HEK293T (cell line): ENCODE measurements around the gene MAB21L4.

ENCODE experiments used
- CTCF ChIA-PET: fragments of 350-600 bp; formaldehyde crosslinking; extraction: SDS; loops from one replicate; lab custom pipeline; 2021; ENCODE audit warnings: antibody characterized with exemption, inconsistent platforms; lab: Yijun Ruan, JAX
- POLR2A ChIA-PET: fragments of 350-600 bp; formaldehyde crosslinking; extraction: SDS; loops from one replicate; lab custom pipeline; 2020; ENCODE audit warnings: antibody characterized with exemption, inconsistent platforms; lab: Yijun Ruan, JAX
- DNase-seq: peaks from one replicate; pipeline ENCODE4 v3.0.0; 2012; ENCODE audit warnings: mixed read lengths; ENCODE audit errors: extremely low spot score
- ARNT ChIP-seq: fragments of 450-650 bp; IDR thresholded peaks from 2 replicates; pipeline ENCODE4 v1.6.1; 2017; ENCODE audit warnings: mild to moderate bottlenecking
- BHLHE40 ChIP-seq: fragments of 450-650 bp; IDR thresholded peaks from 2 replicates; pipeline ENCODE4 v1.6.1; 2016; ENCODE audit warnings: mild to moderate bottlenecking, moderate library complexity, borderline replicate concordance
- CTBP1 ChIP-seq: fragments of 450-650 bp; IDR thresholded peaks from 2 replicates; pipeline ENCODE4 v1.6.1; 2016; ENCODE audit warnings: borderline replicate concordance
- ELF4 ChIP-seq: fragments of 450-650 bp; IDR thresholded peaks from 2 replicates; pipeline ENCODE4 v1.6.1; 2017; ENCODE audit warnings: antibody characterized with exemption
- FOXA1 ChIP-seq: fragments of 450-650 bp; IDR thresholded peaks from 2 replicates; pipeline ENCODE4 v1.6.1; 2016; ENCODE audit warnings: mild to moderate bottlenecking
- FOXK2 ChIP-seq: fragments of 450-650 bp; IDR thresholded peaks from 2 replicates; pipeline ENCODE4 v1.6.1; 2016; ENCODE audit warnings: mild to moderate bottlenecking
- FOXM1 ChIP-seq: fragments of 450-650 bp; IDR thresholded peaks from 2 replicates; pipeline ENCODE4 v1.6.1; 2017; ENCODE audit warnings: mild to moderate bottlenecking, borderline replicate concordance
- HDGF ChIP-seq: fragments of 450-650 bp; IDR thresholded peaks from 2 replicates; pipeline ENCODE4 v1.6.1; 2017; ENCODE audit warnings: antibody characterized with exemption, borderline replicate concordance
- L3MBTL2 ChIP-seq: fragments of 450-650 bp; conservative IDR thresholded peaks from 2 replicates; pipeline ENCODE4 v1.6.1; 2016; ENCODE audit warnings: mild to moderate bottlenecking
- LEF1 ChIP-seq: fragments of 450-650 bp; IDR thresholded peaks from 2 replicates; pipeline ENCODE4 v1.6.1; 2017; ENCODE audit warnings: mild to moderate bottlenecking, borderline replicate concordance
- NFRKB ChIP-seq: fragments of 450-650 bp; IDR thresholded peaks from 2 replicates; pipeline ENCODE4 v1.6.1; 2016; ENCODE audit warnings: mild to moderate bottlenecking, moderate library complexity
- SP1 ChIP-seq: fragments of 450-650 bp; IDR thresholded peaks from 2 replicates; pipeline ENCODE4 v1.6.1; 2017
- SUZ12 ChIP-seq: fragments of 450-650 bp; IDR thresholded peaks from 2 replicates; pipeline ENCODE4 v1.6.1; 2016; ENCODE audit warnings: mild to moderate bottlenecking
- TARDBP ChIP-seq: fragments of 450-650 bp; IDR thresholded peaks from 2 replicates; pipeline ENCODE4 v1.6.1; 2016
- ZNF384 ChIP-seq: fragments of 450-650 bp; IDR thresholded peaks from 2 replicates; pipeline ENCODE4 v1.6.1; 2016
- TF ChIP-seq, protein P1 (sequence below): fragments of 450-650 bp; IDR thresholded peaks from 2 replicates; pipeline ENCODE4 v1.6.1; 2016

The MAB21L4 gene

DNA sequence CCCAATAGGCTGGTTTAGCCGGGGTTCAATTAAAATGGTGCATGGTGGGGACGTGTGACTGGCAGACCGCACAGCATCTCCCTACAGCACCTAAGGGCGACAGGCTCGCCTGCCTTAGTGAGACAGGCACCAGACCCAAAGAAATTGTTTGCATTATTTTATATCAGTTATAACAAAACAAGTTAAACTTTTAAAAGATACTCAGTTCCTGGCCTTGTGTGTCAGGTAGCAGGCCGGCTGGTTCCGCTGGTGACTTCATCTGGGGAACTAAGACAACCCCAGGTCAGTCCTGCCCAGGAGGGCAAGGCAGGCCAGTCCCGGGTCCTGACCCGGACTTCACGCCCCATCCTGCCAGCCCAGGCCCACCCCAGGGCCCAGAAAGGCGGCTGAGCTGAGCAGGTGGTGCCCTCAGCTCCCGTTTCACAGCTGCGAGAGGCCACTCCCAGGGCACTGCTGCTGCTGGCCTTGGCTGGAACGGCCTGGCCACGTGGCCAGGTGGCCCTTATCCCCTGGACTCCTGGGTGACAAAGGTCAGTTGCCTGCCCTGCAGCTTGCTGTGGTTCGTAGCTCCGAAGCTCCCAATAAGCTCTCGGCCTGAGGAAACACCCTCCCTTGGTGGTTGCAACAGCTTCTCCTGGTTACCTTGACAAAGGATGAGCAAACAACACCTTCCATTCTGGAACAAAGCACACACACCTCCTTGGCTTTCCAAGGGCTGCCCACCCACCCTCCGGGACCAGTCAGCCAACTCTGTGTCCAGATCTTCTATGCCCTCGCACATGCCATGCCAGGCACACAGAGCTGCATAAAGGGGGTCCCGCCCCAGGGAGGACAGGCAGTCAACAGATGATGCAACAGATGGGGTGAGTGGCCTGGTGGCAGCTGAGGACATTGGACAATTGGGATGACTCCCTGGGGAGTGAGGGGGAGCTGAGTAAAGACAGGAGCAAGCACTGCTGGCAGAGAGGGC lies 38.6 kb downstream of the MAB21L4 start:
- no peak for DNase-seq
- POLR2A ChIA-PET: no interaction called here
- CTCF ChIA-PET: interaction anchor here (0.6 kb wide), 2 partner anchors 339 to 811 kb away, joined by 3 to 4 read pairs; no protein-coding TSS in a partner anchor
- TF ChIP-seq L3MBTL2 (no peak), SP1 (no peak), CTBP1 (no peak), TARDBP (no peak), FOXA1 (no peak), NFRKB (no peak), FOXM1 (no peak), ZNF384 (no peak), ARNT (no peak), FOXK2 (no peak), ELF4 (no peak), BHLHE40 (no peak), LEF1 (no peak), HDGF (no peak)
- TF ChIP-seq, protein P1, sequence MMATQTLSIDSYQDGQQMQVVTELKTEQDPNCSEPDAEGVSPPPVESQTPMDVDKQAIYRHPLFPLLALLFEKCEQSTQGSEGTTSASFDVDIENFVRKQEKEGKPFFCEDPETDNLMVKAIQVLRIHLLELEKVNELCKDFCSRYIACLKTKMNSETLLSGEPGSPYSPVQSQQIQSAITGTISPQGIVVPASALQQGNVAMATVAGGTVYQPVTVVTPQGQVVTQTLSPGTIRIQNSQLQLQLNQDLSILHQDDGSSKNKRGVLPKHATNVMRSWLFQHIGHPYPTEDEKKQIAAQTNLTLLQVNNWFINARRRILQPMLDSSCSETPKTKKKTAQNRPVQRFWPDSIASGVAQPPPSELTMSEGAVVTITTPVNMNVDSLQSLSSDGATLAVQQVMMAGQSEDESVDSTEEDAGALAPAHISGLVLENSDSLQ: no peak

DNA sequence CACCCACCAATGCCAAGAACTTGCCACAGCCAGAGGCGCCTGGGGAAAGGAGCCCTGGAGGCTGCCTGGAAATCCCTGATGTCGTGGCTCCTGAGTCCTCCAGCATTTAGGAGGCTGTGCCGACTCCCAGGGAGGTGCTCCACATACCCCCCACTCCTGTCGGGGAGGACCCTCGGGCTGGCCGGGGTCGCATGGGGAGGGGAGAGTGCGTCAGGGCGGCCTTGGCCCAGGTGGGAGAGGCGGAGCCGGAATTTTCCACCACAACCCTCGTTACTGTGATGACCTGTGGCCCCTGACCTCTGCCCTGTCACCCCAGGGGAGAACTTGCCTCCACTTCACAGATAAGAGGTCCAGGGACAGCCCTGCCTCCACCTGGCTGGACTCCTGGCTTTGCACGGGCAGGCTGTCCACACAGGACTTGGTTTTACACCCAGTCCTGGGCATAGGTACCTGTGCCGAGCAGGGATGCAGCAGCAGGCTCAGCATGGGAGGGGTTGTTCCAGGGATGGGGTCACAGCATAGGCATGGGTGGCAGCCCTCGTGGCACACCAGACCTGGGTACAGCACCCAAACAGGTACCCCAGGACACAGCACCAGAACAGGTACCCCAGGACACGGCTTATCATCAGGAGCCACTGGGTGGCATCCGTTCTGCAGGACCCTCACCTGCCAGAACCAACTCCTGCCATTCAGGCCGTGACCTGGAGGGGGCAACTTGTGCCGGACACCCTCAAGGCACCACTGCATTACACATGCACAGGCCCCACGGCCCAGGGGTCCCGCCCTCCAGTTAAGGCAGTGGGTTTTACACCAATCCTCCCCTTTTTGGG lies 39.6 kb downstream of the MAB21L4 start:
- POLR2A ChIA-PET: no interaction called here
- TF ChIP-seq FOXA1: no peak
- no peak for TF ChIP-seq NFRKB
- TF ChIP-seq SP1: no peak
- TF ChIP-seq SUZ12: no peak
- TF ChIP-seq, protein P1: no peak
- no peak for TF ChIP-seq FOXK2
- no peak for TF ChIP-seq FOXM1
- TF ChIP-seq CTBP1: no peak
- CTCF ChIA-PET: no interaction called here
- no peak for DNase-seq

- ChIA-PET POLR2A (no interaction called here), CTCF (no interaction called here)
- TF ChIP-seq ARNT: no peak
- no peak for TF ChIP-seq BHLHE40
- no peak for TF ChIP-seq L3MBTL2
- TF ChIP-seq FOXA1: no peak
- TF ChIP-seq SP1: no peak
- no peak for TF ChIP-seq NFRKB
- no peak for TF ChIP-seq ZNF384
- TF ChIP-seq HDGF: no peak
- no peak for TF ChIP-seq TARDBP
- TF ChIP-seq FOXM1: no peak
- DNase-seq: no peak
Measured at GRCh38 chr2:240855670-240856069, 40.3 kb downstream of the MAB21L4 start.

DNA sequence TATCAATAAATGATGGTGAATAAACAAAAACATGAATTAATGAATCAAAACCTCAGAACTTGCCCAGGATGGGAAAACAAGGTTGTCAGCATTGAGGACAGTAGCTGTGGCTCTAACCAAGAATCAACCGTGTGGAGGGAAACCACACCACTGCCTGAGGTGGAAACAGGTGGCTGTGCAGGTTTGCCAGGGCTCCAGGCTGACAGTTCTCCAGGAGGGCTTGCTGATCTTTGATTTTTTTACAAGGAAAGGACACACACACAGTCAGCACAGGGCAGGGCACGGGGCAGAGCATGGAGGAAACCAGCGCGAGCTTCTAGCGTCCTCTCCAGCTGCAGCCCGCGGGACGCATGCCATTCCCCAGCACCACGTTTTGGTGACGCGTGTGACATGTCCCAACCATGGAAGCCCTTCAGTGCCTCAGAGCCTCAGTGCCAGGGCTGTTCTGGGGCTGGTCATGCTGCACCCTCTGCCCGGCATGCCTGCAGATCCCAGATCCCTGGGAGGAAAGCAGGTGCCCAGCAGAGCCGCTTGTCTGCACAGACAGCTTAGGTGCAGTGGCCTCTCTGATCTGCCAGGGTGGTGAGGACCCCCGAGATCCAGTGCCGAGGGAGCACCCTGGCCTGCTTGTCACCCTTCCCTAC lies 43.2 kb downstream of the MAB21L4 start:
- POLR2A ChIA-PET: no interaction called here

GRCh38 chr2:240851078-240851991 lies 44.6 kb downstream of the MAB21L4 start:
- ChIA-PET POLR2A (no interaction called here), CTCF (interaction anchor here (0.6 to 1.4 kb wide), 3 partner anchors 10 to 541 kb away, joined by 3 to 4 read pairs (median 4); no protein-coding TSS in a partner anchor)
- DNase-seq: peak; percentile 84
- no peak for TF ChIP-seq SUZ12
- TF ChIP-seq, protein P1: peak; percentile 56

More for the DNA sequence above, 43.2 kb downstream of the MAB21L4 start:
- CTCF ChIA-PET: interaction anchor here (1.4 kb wide), 1 partner anchor 12 kb away, joined by 4 read pairs; no protein-coding TSS in a partner anchor
- no peak for TF ChIP-seq FOXM1
- no peak for TF ChIP-seq HDGF
- TF ChIP-seq SP1: no peak
- TF ChIP-seq CTBP1: no peak
- DNase-seq: no peak
